Measurements from ENCODE around the gene DDB1.

DDB1 gene

DNA sequence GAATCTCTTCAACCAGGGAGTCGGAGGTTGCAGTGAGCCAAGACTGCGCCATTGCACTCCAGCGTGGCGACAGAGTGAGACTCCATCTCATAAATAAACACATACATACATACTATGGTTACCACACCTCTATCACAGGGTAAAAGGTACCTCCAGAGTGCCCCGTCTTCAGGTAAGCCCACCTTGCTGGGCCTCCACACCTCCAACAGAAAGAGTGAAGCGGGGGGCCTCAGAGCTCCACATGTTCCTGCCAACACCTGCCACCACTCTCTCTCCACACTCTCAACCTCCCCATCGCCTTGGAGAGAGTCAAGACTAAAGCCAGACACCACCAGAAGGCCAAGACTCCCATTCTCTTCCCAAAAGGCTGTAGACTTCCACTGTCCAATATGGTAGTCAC is 27.5 kb downstream of the DDB1 start:
- Mint-ChIP-seq H3K9me3 (no peaks in the 10 kb centered on the region), H3K27ac (no peak overlapping the region), H3K4me3 (no peak overlapping the region), H3K4me1 (peaks cover 6% of the 10 kb centered on the region), H3K27me3 (no peaks in the 10 kb centered on the region), H3K36me3 (ENCODE audit: low read depth) (peaks cover 44% of the 10 kb centered on the region)
- ATAC-seq (no peak), DNase-seq (no peak)

DNA sequence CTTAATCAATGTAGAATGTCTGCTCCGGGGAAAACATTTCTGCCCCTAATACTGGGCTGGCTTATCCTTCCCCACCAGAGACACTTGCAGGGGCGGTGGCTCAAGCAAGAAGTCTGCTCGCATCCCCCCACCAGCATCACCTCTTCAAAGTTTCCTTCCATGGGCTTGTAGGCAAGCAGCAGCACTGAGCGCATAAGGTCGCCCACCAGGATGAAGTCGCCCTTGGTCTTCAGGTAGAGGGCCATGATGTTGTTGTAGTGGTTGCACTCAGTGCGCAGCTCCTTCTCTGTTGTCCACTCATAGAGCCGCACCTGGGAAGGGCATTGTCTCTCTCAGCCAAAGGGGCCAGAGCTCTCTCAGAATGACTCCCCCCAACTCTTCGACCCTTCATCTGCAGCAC is 29.2 kb downstream of the DDB1 start:
- no peak overlapping the region for H3K27ac Mint-ChIP-seq
- H3K4me3 Mint-ChIP-seq: no peak overlapping the region
- no peaks in the 10 kb centered on the region for H3K27me3 Mint-ChIP-seq
- no peaks in the 10 kb centered on the region for H3K9me3 Mint-ChIP-seq
- peaks cover 49% of the 10 kb centered on the region for H3K36me3 Mint-ChIP-seq (ENCODE audit: low read depth)
- ATAC-seq (no peak), DNase-seq (no peak)
- peaks cover 12% of the 10 kb centered on the region for H3K4me1 Mint-ChIP-seq

- ATAC-seq (no peak), DNase-seq (no peak)
- Mint-ChIP-seq H3K9me3 (no peaks in the 10 kb centered on the region), H3K4me1 (peaks cover 24% of the 10 kb centered on the region), H3K4me3 (no peak overlapping the region), H3K36me3 (ENCODE audit: low read depth) (peaks cover 56% of the 10 kb centered on the region), H3K27me3 (no peaks in the 10 kb centered on the region), H3K27ac (no peak overlapping the region)
These were observed 30.4 kb downstream of the DDB1 start for GRCh38 chr11:61302550-61302949.

- Mint-ChIP-seq H3K4me3 (no peak overlapping the region), H3K9me3 (no peaks in the 10 kb centered on the region), H3K27me3 (peaks cover 1% of the 10 kb centered on the region), H3K27ac (no peak overlapping the region), H3K36me3 (ENCODE audit: low read depth) (peaks cover 51% of the 10 kb centered on the region), H3K4me1 (peaks cover 35% of the 10 kb centered on the region)
- DNase-seq (no peak), ATAC-seq (no peak)
These were observed 34.2 kb downstream of the DDB1 start for GRCh38 chr11:61298663-61299244.

- H3K36me3 Mint-ChIP-seq (ENCODE audit: low read depth): peaks cover 45% of the 10 kb centered on the region
These were observed 35.2 kb downstream of the DDB1 start for GRCh38 chr11:61297746-61298145.

DNA sequence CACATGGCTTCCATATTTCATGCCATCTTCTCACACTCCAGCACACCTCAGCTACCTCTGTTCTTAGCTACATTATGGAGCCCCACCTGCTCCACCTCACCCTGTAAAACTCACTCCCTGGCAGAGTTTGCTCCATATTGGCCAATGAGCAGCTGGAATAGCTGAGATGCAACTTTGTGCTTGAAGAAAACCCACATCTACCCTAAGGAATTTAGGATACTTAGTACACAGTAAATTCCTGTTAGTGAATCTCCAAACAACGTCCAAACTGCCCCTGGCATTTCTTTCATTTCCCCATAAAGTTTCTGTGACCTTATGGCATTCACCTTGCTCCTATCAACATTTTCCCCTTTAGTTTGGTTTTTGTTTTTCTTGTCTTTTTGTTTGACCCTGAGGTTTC is 35.6 kb downstream of the DDB1 start:
- peaks cover 10% of the 10 kb centered on the region for H3K27me3 Mint-ChIP-seq
- H3K9me3 Mint-ChIP-seq: no peaks in the 10 kb centered on the region
- H3K4me1 Mint-ChIP-seq: peaks cover 45% of the 10 kb centered on the region
- no peak overlapping the region for H3K4me3 Mint-ChIP-seq
- ATAC-seq (no peak), DNase-seq (no peak)
- peaks cover 45% of the 10 kb centered on the region for H3K36me3 Mint-ChIP-seq (ENCODE audit: low read depth)
- H3K27ac Mint-ChIP-seq: peak overlapping the region; percentile 24

More at GRCh38 chr11:61297746-61298145, 35.2 kb downstream of the DDB1 start:
- peaks cover 42% of the 10 kb centered on the region for H3K4me1 Mint-ChIP-seq
- ATAC-seq (no peak), DNase-seq (no peak)
- peaks cover 6% of the 10 kb centered on the region for H3K27me3 Mint-ChIP-seq
- no peak overlapping the region for H3K27ac Mint-ChIP-seq
- H3K4me3 Mint-ChIP-seq: no peak overlapping the region
- no peaks in the 10 kb centered on the region for H3K9me3 Mint-ChIP-seq

DNA sequence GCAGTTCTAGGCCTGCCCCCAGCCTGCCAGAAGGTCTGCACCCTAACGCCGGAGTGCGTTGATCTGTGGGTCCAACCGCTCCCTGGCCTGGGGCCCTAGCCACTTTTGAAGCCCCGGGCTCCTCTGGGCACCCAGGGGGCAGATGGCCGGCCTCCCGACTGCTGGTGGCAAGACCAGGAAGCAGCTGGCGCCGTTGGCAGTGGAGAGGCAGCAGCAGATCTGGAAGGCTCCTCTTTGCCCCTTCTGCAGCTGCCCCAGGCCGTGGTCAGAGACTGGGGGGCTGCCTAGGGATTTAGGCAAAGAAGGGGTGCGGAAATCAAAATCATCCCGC is 37.3 kb downstream of the DDB1 start:
- Mint-ChIP-seq H3K36me3 (ENCODE audit: low read depth) (peaks cover 32% of the 10 kb centered on the region), H3K4me1 (peaks cover 45% of the 10 kb centered on the region), H3K27me3 (peaks cover 12% of the 10 kb centered on the region), H3K4me3 (peak overlapping the region; percentile 88), H3K9me3 (no peaks in the 10 kb centered on the region), H3K27ac (no peak overlapping the region)
- no peak for ATAC-seq
- no peak for DNase-seq

GRCh38 chr11:61294717-61295595 is 37.9 kb downstream of the DDB1 start, which contains the start of gene VWCE:
VWCE (minus strand) TSS chr11:61295316; CDS start chr11:61295037, 279 bp downstream.
- Mint-ChIP-seq H3K27ac (peak within 1 kb of the TSS; percentile 91), H3K36me3 (ENCODE audit: low read depth) (peaks cover 28% of the 10 kb centered on the region), H3K4me3 (peak within 1 kb of the TSS; percentile 88), H3K4me1 (peaks cover 43% of the 10 kb centered on the region), H3K9me3 (no peaks in the 10 kb centered on the region), H3K27me3 (peaks cover 12% of the 10 kb centered on the region)
- DNase-seq (peak; percentile 80), ATAC-seq (peak; percentile 79)

DNA sequence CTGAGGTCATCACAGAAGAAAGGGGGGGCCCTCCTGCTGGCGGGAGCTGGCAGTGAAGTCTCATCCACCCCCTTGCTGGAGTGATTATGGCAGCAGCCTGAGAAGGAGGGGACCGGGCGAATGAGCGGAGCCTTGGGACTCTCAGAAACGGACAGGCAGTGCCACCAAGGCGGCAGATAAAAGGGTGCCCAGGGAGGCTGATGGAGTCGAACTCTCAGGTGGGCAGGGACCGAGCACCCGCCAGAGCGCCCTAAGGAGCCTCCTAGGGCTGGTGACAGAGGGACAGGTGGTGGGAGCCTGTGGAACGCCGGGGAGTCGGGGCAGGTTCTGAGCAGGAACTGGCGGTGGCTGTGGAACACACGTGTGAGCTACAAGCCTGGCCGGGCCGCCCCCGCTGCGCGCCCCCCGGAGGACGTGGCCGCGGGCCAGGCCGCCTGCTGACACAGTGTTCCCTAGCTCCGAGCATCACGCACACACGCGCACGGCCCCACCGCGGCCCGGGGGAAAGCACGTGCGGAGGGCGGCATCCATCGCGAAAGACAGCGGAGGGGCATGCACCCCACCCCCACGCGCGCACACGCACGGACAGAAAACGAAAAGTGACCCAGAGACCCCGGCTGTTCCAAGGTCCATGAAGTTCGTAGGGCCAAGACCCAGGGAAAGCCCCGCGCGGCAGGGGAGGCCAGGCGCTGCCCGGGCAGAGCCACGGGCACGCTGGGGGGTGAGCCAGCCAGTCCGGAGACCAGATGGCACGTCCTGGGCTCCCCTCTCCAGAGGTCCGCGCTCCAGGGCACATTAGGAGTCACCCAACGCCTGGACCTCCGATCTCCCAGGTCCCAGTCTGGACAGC is 38.8 kb downstream of the DDB1 start:
- peak; percentile 58 for ATAC-seq
- H3K9me3 Mint-ChIP-seq: no peaks in the 10 kb centered on the region
- peaks cover 28% of the 10 kb centered on the region for H3K36me3 Mint-ChIP-seq (ENCODE audit: low read depth)
- H3K27me3 Mint-ChIP-seq: peaks cover 12% of the 10 kb centered on the region
- H3K4me3 Mint-ChIP-seq: peak overlapping the region; percentile 88
- peak; percentile 71 for DNase-seq
- H3K27ac Mint-ChIP-seq: peak overlapping the region; percentile 91
- peaks cover 37% of the 10 kb centered on the region for H3K4me1 Mint-ChIP-seq

DNA sequence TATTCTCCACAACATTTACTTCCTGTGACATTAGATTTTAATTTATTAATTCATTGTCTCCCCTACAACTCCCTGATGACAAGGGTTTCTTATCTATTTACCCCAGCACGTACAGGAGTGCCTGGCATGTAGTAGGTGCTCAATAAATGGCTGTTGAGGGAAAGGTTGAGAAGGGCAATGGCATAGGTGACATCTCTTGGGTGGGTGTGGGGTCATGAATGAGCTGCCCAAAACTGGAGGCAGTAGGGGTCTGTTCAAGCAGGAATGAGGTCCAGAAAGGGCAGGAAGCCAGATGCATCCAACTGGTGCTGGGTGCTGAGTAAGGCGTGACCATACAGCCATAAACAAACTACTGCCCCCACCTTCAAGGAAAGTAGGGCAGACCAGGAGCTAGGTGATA is 40.5 kb downstream of the DDB1 start:
- ATAC-seq: no peak
- no peak for DNase-seq
- Mint-ChIP-seq H3K4me3 (peak overlapping the region; percentile 60), H3K36me3 (ENCODE audit: low read depth) (peaks cover 21% of the 10 kb centered on the region), H3K27me3 (peaks cover 12% of the 10 kb centered on the region), H3K9me3 (no peaks in the 10 kb centered on the region), H3K27ac (no peak overlapping the region), H3K4me1 (peaks cover 20% of the 10 kb centered on the region)

DNA sequence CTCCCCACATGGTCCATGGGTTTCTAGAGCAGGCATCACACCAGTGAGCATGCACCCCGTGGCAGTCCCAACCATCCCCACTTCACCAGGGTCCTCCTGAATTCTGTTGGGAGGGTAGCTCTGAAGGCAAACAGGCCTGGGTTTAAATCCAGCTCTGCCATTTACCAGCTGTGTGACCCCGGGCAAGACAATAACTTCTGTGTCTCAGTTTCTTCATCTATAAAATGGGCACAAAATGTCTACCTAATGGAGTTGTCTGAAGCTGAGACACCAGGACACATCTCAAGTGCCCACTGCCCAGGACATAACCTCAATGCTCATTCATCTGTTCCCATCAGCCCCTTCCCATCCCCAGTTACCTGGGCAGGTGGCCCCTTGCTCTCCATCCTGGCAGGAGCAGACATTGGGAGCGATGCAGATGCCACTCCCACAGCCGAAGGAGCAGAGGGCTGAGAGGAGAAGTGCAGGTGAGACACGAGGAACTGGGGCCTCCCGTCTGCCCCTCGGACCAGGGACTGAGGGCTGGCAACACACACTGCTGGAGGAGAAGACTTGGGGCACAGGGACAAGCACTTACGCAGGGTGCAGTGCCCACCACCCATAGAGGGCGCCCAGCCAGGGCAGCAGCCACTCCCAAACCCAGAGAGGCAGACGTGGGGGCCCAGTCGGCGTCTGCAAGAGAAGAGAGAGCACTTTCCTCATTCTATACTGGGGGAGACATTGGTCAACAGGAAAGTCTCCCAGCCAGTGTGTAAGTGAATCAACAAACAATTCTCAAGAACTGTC is 41.8 kb downstream of the DDB1 start:
- Mint-ChIP-seq H3K27ac (no peak overlapping the region), H3K27me3 (peaks cover 12% of the 10 kb centered on the region), H3K4me1 (peaks cover 16% of the 10 kb centered on the region), H3K36me3 (ENCODE audit: low read depth) (peaks cover 19% of the 10 kb centered on the region), H3K9me3 (no peaks in the 10 kb centered on the region), H3K4me3 (no peak overlapping the region)
- ATAC-seq (no peak), DNase-seq (peak; percentile 27)

DNA sequence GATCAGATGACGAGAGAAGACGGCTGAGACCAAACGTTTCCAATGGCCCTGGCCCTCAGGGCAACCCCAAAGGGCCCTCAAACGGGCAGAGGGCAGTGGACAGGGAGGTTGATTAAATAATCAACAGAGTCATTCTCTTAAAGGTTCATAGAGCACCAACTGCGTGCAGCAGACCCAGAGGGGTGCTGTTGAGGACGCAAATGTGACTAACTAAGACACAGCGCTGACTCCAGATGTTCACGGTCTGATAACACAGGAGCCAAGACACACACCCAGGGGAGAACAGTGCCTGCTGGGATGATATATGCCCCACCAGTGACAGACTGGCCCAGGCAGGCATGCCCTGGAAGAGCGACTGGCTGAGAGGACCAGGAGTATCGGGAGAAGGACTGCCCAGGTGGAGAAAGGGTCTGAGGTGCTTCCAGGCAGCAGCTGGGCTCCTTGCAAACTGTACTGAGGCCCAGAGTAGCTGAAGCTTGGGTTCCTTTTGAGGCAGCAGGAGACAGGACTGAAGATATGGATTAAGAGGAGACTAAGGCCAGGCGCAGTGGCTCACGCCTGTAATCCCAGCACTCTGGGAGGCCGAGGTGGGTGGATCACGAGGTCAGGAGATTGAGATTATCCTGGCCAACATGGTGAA is 45.4 kb downstream of the DDB1 start:
- Mint-ChIP-seq H3K36me3 (ENCODE audit: low read depth) (peaks cover 43% of the 10 kb centered on the region), H3K4me3 (no peak overlapping the region), H3K27me3 (peaks cover 4% of the 10 kb centered on the region), H3K4me1 (peaks cover 2% of the 10 kb centered on the region), H3K9me3 (no peaks in the 10 kb centered on the region), H3K27ac (no peak overlapping the region)
- ATAC-seq (peak; percentile 27), DNase-seq (no peak)

DNA sequence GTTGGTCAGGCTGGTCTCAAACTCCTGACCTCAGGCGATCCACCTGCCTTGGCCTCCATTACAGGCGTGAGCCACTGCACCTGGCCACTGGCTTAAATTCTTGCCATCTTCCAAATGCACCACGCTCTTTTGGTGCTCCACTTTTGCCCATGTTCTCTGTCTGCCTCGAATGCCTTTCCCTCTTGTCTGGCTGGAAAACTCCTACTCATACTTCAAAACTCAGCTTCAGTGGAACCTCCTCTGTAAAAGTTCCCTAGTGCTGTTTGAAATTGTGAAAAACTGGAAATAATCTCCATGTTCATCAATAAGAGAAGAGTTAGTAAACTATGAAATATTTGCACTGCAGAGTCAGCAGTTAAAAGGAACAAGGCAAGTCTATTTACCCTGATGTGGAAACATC is 49.3 kb downstream of the DDB1 start:
- Mint-ChIP-seq H3K4me3 (no peak overlapping the region), H3K9me3 (no peaks in the 10 kb centered on the region), H3K36me3 (ENCODE audit: low read depth) (peaks cover 48% of the 10 kb centered on the region), H3K27me3 (no peaks in the 10 kb centered on the region), H3K27ac (no peak overlapping the region), H3K4me1 (no peaks in the 10 kb centered on the region)
- no peak for ATAC-seq
- DNase-seq: no peak
